H1 (cell line): ENCODE measurements around the gene IGSF9. TPM values are rescaled to one million over a fixed set of nuclear protein-coding genes. Genes with fewer than 3 reads are reported as not detected.

ENCODE experiments used
- CTCF ChIA-PET: fragments of 300-600 bp; sonication (Branson Sonifier 250); formaldehyde crosslinking; loops from one replicate; lab custom pipeline; 2021; ENCODE audit not compliant: partially characterized antibody; lab: Charles Lee
- POLR2A ChIA-PET: fragments of 300-600 bp; sonication (Branson Sonifier 250); formaldehyde crosslinking; loops from one replicate; lab custom pipeline; 2021; ENCODE audit warnings: inconsistent platforms; ENCODE audit not compliant: partially characterized antibody; lab: Charles Lee
- DNase-seq, 2 experiments: peaks; one replicate each; pipeline versions ENCODE4 v3.0.0 to v3.0.0-alpha.2; 2010 to 2022; ENCODE audit warnings: low spot score in 2 of 2, low read depth in 1 of 2, mixed read lengths in 1 of 2
- FAIRE-seq: peaks from 2 replicates; lab custom pipeline; 2011; peaks lifted over from hg19 to GRCh38; lab: Jason Lieb, UNC
- H2AFZ ChIP-seq: 2 replicates; pipeline ENCODE4 v1.8.1; 2012; ENCODE audit warnings: low read length, inconsistent platforms
- H2AK5ac ChIP-seq: 2 replicates; pipeline ENCODE4 v1.6.1; 2013; ENCODE audit warnings: low read depth, low read length
- H2BK120ac ChIP-seq: replicated peaks from 2 replicates; pipeline ENCODE3; 2013; ENCODE audit warnings: low read depth, low read length, inconsistent platforms
- H2BK12ac ChIP-seq: 2 replicates; pipeline ENCODE4 v1.6.1; 2013; ENCODE audit warnings: low read depth, low read length
- H2BK15ac ChIP-seq: 2 replicates; pipeline ENCODE4 v1.6.1; 2013; ENCODE audit warnings: low read length
- H2BK20ac ChIP-seq: 2 replicates; pipeline ENCODE4 v1.6.1; 2013; ENCODE audit warnings: low read length
- H2BK5ac ChIP-seq: 2 replicates; pipeline ENCODE4 v1.6.1; 2013; ENCODE audit warnings: low read depth, low read length
- H3K14ac ChIP-seq: 2 replicates; pipeline ENCODE4 v1.6.1; 2013; ENCODE audit warnings: inconsistent platforms; ENCODE audit not compliant: insufficient read length
- H3K18ac ChIP-seq: 2 replicates; pipeline ENCODE4 v1.6.1; 2013; ENCODE audit warnings: low read length; ENCODE audit errors: extremely low read depth
- H3K23ac ChIP-seq: 2 replicates; pipeline ENCODE4 v1.6.1; 2013; ENCODE audit warnings: inconsistent platforms; ENCODE audit not compliant: insufficient read length
- H3K23me2 ChIP-seq: 2 replicates; pipeline ENCODE4 v1.6.1; 2013; ENCODE audit warnings: low read depth, low read length
- H3K27ac ChIP-seq: 2 replicates; pipeline ENCODE4 v1.6.1; 2011; ENCODE audit warnings: low read depth, low read length, inconsistent platforms
- H3K27me3 ChIP-seq, 4 experiments: replicated peaks in 1 of 4; 1 replicate in 1 of 4; 2 replicates in 3 of 4; pipeline versions ENCODE4 v1.6.1 to v1.8.1; 2011 to 2013; ENCODE audit warnings: low read length in 3 of 4, mild to moderate bottlenecking in 3 of 4, inconsistent platforms in 2 of 4, mixed read lengths in 2 of 4, moderate library complexity in 1 of 4; ENCODE audit not compliant: control insufficient read depth in 3 of 4, insufficient read depth in 3 of 4; ENCODE audit errors: extremely low read depth in 1 of 4
- H3K36me3 ChIP-seq, 4 experiments: 2 replicates each; pipeline versions ENCODE4 v1.6.1 to v1.8.1; 2011 to 2013; ENCODE audit warnings: mild to moderate bottlenecking in 4 of 4, low read length in 3 of 4, moderate library complexity in 2 of 4, control low read depth in 1 of 4, inconsistent platforms in 1 of 4; ENCODE audit not compliant: insufficient read depth in 4 of 4, control insufficient read depth in 2 of 4
- H3K4ac ChIP-seq: replicated peaks from 2 replicates; pipeline ENCODE3; 2013; ENCODE audit warnings: low read length, low read depth, mixed read lengths, inconsistent platforms; ENCODE audit not compliant: insufficient read length
- H3K4me1 ChIP-seq, 4 experiments: replicated peaks in 1 of 4; 1 replicate in 1 of 4; 2 replicates in 3 of 4; pipeline versions ENCODE4 v1.6.1 to v1.8.1; 2011 to 2013; ENCODE audit warnings: low read length in 3 of 4, inconsistent platforms in 2 of 4, mixed read lengths in 1 of 4; ENCODE audit not compliant: insufficient read depth in 4 of 4, control insufficient read depth in 3 of 4
- H3K4me2 ChIP-seq, 2 experiments: 2 replicates each; pipeline versions ENCODE4 v1.6.1 to v1.8.1; 2011 to 2013; ENCODE audit warnings: low read depth in 2 of 2, low read length in 2 of 2, control low read depth in 1 of 2, inconsistent platforms in 1 of 2, mild to moderate bottlenecking in 1 of 2; ENCODE audit not compliant: insufficient read depth in 1 of 2
- H3K4me3 ChIP-seq, 4 experiments: fragments of 200-600, 300-600 bp in 1 of 4; sonication (generic), shearing (Covaris generic), sonication (Bioruptor Twin) in 1 of 4; 2 replicates each; pipeline versions ENCODE4 v1.5.1 to v1.8.1; 2011 to 2016; ENCODE audit warnings: low read length in 4 of 4, low read depth in 3 of 4, control low read depth in 2 of 4, inconsistent platforms in 2 of 4, mild to moderate bottlenecking in 2 of 4, mixed read lengths in 1 of 4, moderate library complexity in 1 of 4; ENCODE audit not compliant: insufficient read depth in 2 of 4; ENCODE audit errors: extremely low read depth in 1 of 4
- H3K56ac ChIP-seq: replicated peaks from 2 replicates; pipeline ENCODE3; 2013; ENCODE audit warnings: low read depth, mild to moderate bottlenecking, mixed read lengths, low read length, inconsistent platforms; ENCODE audit not compliant: insufficient read length
- H3K79me1 ChIP-seq: 2 replicates; pipeline ENCODE4 v1.6.1; 2013; ENCODE audit warnings: low read depth, low read length, control low read depth
- H3K79me2 ChIP-seq, 2 experiments: 2 replicates each; pipeline versions ENCODE4 v1.6.1 to v1.8.1; 2012 to 2013; ENCODE audit warnings: low read length in 2 of 2, mild to moderate bottlenecking in 2 of 2, inconsistent platforms in 1 of 2; ENCODE audit not compliant: insufficient read depth in 2 of 2, control insufficient read depth in 1 of 2
- H3K9ac ChIP-seq, 4 experiments: replicated peaks in 1 of 4; 1 replicate in 1 of 4; 2 replicates in 3 of 4; pipeline versions ENCODE4 v1.6.1 to v1.8.1; 2011 to 2013; ENCODE audit warnings: low read depth in 3 of 4, low read length in 3 of 4, control low read depth in 2 of 4, mild to moderate bottlenecking in 2 of 4, moderate library complexity in 2 of 4, inconsistent platforms in 1 of 4; ENCODE audit errors: extremely low read depth in 1 of 4
- H3K9me3 ChIP-seq, 2 experiments: 2 replicates each; pipeline versions ENCODE4 v1.6.1 to v1.8.1; 2012 to 2013; ENCODE audit warnings: mild to moderate bottlenecking in 2 of 2, moderate library complexity in 2 of 2, control low read depth in 1 of 2, inconsistent platforms in 1 of 2, low read depth in 1 of 2, low read length in 1 of 2, mixed read lengths in 1 of 2; ENCODE audit not compliant: insufficient read depth in 2 of 2
- H4K20me1 ChIP-seq, 2 experiments: replicated peaks in 1 of 2; 2 replicates each; pipeline versions ENCODE3 to v1.8.1; 2011 to 2013; ENCODE audit warnings: inconsistent platforms in 2 of 2, low read length in 2 of 2, mild to moderate bottlenecking in 1 of 2; ENCODE audit not compliant: insufficient read depth in 2 of 2, control insufficient read depth in 1 of 2
- H4K5ac ChIP-seq: 2 replicates; pipeline ENCODE4 v1.6.1; 2013; ENCODE audit warnings: low read length, low read depth, mixed read lengths, inconsistent platforms; ENCODE audit not compliant: insufficient read length
- H4K8ac ChIP-seq: 2 replicates; pipeline ENCODE4 v1.8.0; 2013; ENCODE audit warnings: mild to moderate bottlenecking, moderate library complexity, low read length, inconsistent platforms; ENCODE audit not compliant: insufficient read depth; ENCODE audit errors: extremely low read depth
- H4K91ac ChIP-seq: replicated peaks from 2 replicates; pipeline ENCODE3; 2013; ENCODE audit warnings: low read length, mixed read lengths, inconsistent platforms; ENCODE audit not compliant: insufficient read length
- CBX8 ChIP-seq: fragments of 300-800, 300-1000 bp; sonication (generic); IDR thresholded peaks from 2 replicates; pipeline ENCODE4 v1.7.1; 2016; ENCODE audit warnings: low read depth, low read length, borderline replicate concordance
- USF2 ChIP-seq: IDR thresholded peaks from 2 replicates; pipeline ENCODE4 v1.6.1; 2011; ENCODE audit warnings: low read length, improper control_type of control experiment
- ZNF274 ChIP-seq: IDR thresholded peaks from 2 replicates; pipeline ENCODE4 v1.7.0; 2012; ENCODE audit warnings: low read length, borderline replicate concordance; ENCODE audit errors: extremely low read depth
- WGBS, 2 experiments: shearing (Covaris generic) in 1 of 2; methylation state at CpG; one replicate each; pipeline versions ENCODE4 v1.1.6 to v1.1.7; 2013 to 2015; ENCODE audit warnings: low lambda C conversion rate in 2 of 2, mixed read lengths in 2 of 2, inconsistent platforms in 1 of 2, low coverage in 1 of 2, missing lambda C conversion rate in 1 of 2; ENCODE audit not compliant: insufficient replicate concordance in 2 of 2, insufficient coverage in 1 of 2, insufficient read length in 1 of 2; ENCODE audit errors: extremely low coverage in 1 of 2, missing lambda C conversion rate in 1 of 2; 5-methylcytosine and 5-hydroxymethylcytosine counted together
- polyA plus RNA-seq, 7 experiments: library from polyadenylated mRNA; depleted of rRNA in 3 of 7; stranded (reverse) in 5 of 7; unstranded in 2 of 7; fragments of >200 nt in 5 of 7; fragments of 200-250 nt in 2 of 7; gene quantifications; 1 replicate in 5 of 7; 2 replicates in 1 of 7; 4 replicates in 1 of 7; pipeline versions ENCODE4 v1.2.1 to v1.2.3, GENCODE V29; 2011 to 2013; ENCODE audit warnings: missing spikeins in 2 of 7, mixed read lengths in 2 of 7
- total RNA-seq: library from RNA; stranded (reverse); fragmentation: NEBNext Ultra II Directional; extraction: Animal tissue kit (Norgen Biotek cat#: 25700); gene quantifications from 2 replicates; pipeline ENCODE4 v1.2.1, GENCODE V29; 2021

IGSF9 gene
- total and polyA plus RNA-seq, 2 of the 8 experiments (the other 6 are each of a cell fraction or from before 2014, with no cell fraction given) = 10.9 to 28.1 TPM

- Histone ChIP-seq H2BK20ac (no peak overlapping the region), H4K5ac (no peak overlapping the region), H3K14ac (no peak overlapping the region), H3K79me2 (no peaks in the 10 kb centered on the region), H2AK5ac (no peak overlapping the region), H3K4ac (no peak overlapping the region), H3K27ac (no peak overlapping the region), H2BK5ac (no peak overlapping the region), H3K23ac (no peak overlapping the region), H2BK12ac (no peak overlapping the region), H3K4me1 (no peaks in the 10 kb centered on the region; a peak in 1 of 7 replicates), H3K56ac (no peak overlapping the region), H4K91ac (no peak overlapping the region), H2BK15ac (no peak overlapping the region), H3K36me3 (no peaks in the 10 kb centered on the region), H3K4me3 (no peak overlapping the region)
- no peak for FAIRE-seq
- DNase-seq = no peak
- WGBS, 2 experiments = 93% methylated on average over 2 of the region's 2 CpGs; no CpG with 5 or more reads in 1 of the 2 experiments
- ChIA-PET CTCF (interaction anchor here (1.7 to 2.6 kb wide), 4 partner anchors 11 to 42 kb away, joined by 6 to 9 read pairs (median 6); partner anchors contain the start of gene SLAMF9), POLR2A (interaction anchor here (1.4 kb wide), 1 partner anchor 12 kb away, joined by 3 read pairs; no protein-coding TSS in a partner anchor)
- no peak for TF ChIP-seq USF2
- TF ChIP-seq ZNF274 = no peak
- no peak for TF ChIP-seq CBX8
- TF ChIP-seq, all 59 proteins: peak for 0
- H2BK120ac ChIP-seq = no peak overlapping the region
- H4K20me1 ChIP-seq = no peaks in the 10 kb centered on the region
- no peak overlapping the region for H3K18ac ChIP-seq
- no peaks in the 10 kb centered on the region for H3K27me3 ChIP-seq
- no peak overlapping the region for H2AFZ ChIP-seq
- no peak overlapping the region for H3K4me2 ChIP-seq
- no peak overlapping the region for H3K9ac ChIP-seq
- no peaks in the 10 kb centered on the region for H3K23me2 ChIP-seq
- H4K8ac ChIP-seq = no peak overlapping the region
- no peaks in the 10 kb centered on the region for H3K79me1 ChIP-seq
- no peaks in the 10 kb centered on the region for H3K9me3 ChIP-seq
Measured at GRCh38 chr1:159965263-159965662, 19.9 kb upstream of the IGSF9 start.
